ENCODE results near the gene TMEM238L. TPM values are rescaled to one million over a fixed set of nuclear protein-coding genes. Genes with fewer than 3 reads are reported as not detected.

TMEM238L gene
- total and polyA plus RNA-seq, 2 donors (not counting 3 experiments of a cell fraction or from before 2014, with no cell fraction given) = not detected

GRCh38 chr17:10748531-10749181 lies 55.2 kb downstream of the TMEM238L start:
- ChIA-PET CTCF (interaction anchor here (1.2 to 3.1 kb wide), 2 partner anchors 12 to 102 kb away, joined by 4 to 19 read pairs; no protein-coding TSS in a partner anchor), POLR2A (no interaction called here)
- Histone ChIP-seq H3K36me3 (ENCODE audit: control insufficient read depth in 2 of 2, extremely low read depth in 1 of 2, insufficient read depth in 2 of 2, low read length in 2 of 2) (no peaks in the 10 kb centered on the region), H3K4me1 (ENCODE audit: control insufficient read depth, extremely low read depth, insufficient read depth, low read length) (no peaks in the 10 kb centered on the region), H3K27ac (ENCODE audit: insufficient read depth, low read depth, low read length) (no peak overlapping the region), H3K79me2 (ENCODE audit: control insufficient read depth, insufficient read depth, low read length) (no peaks in the 10 kb centered on the region), H3K4me2 (ENCODE audit: insufficient read depth, low read length) (no peak overlapping the region), H3K9me3 (replicated peaks; ENCODE audit: control insufficient read depth, insufficient read depth, low read length) (no peaks in the 10 kb centered on the region), H2AFZ (ENCODE audit: low read depth, low read length) (no peak overlapping the region), H3K9ac (replicated peaks; ENCODE audit: extremely low read depth, insufficient read depth, low read length) (no peak overlapping the region), H3K27me3 (ENCODE audit: control insufficient read depth in 2 of 2, insufficient read depth in 2 of 2, low read length in 2 of 2) (no peaks in the 10 kb centered on the region), H4K20me1 (replicated peaks; ENCODE audit: control insufficient read depth, extremely low read depth, insufficient read depth, low read length) (no peaks in the 10 kb centered on the region), H3K4me3 (replicated peaks in 1 of 3; ENCODE audit: insufficient read depth in 1 of 3, low read depth in 1 of 3, low read length in 3 of 3) (no peak overlapping the region), H3K9me1 (replicated peaks; ENCODE audit: control insufficient read depth, extremely low read depth, insufficient read depth, low read length) (no peaks in the 10 kb centered on the region)
- TF ChIP-seq MAX (IDR thresholded peaks at IDR 0.05; ENCODE audit: insufficient read depth, insufficient read length) (no peak), MYC (IDR thresholded peaks at IDR 0.05; ENCODE audit: low read depth, low read length) (no peak), POLR2AphosphoS5 (IDR thresholded peaks at IDR 0.05; ENCODE audit: insufficient read depth, low read depth, low read length) (no peak), FOS (IDR thresholded peaks at IDR 0.05; ENCODE audit: borderline replicate concordance, insufficient read depth, low read length) (no peak), CTCF (IDR thresholded peaks at IDR 0.05; ENCODE audit: extremely low read depth in 1 of 2, insufficient read depth in 1 of 2, low read depth in 1 of 2, low read length in 2 of 2) (no peak), JUN (IDR thresholded peaks at IDR 0.05; ENCODE audit: borderline replicate concordance, insufficient read depth, insufficient read length, low read depth) (no peak), POLR2A (IDR thresholded peaks at IDR 0.05; ENCODE audit: low read depth, low read length) (no peak), EZH2 (IDR thresholded peaks at IDR 0.05; ENCODE audit: borderline replicate concordance, low read depth, low read length, severe bottlenecking) (no peak), GATA2 (IDR thresholded peaks at IDR 0.05; ENCODE audit: insufficient read depth, insufficient read length, low read depth, low read length) (no peak)
- DNase-seq (ENCODE audit: low read depth, low spot score) = no peak
- no peak for FAIRE-seq
- dilution Hi-C loops (cut with MboI; ENCODE audit: extremely low pct_ligation_motif_present, low sequenced_read_pairs) (no loop called here), intact Hi-C loops (cut with micrococcal nuclease) (no loop called here)
- no TSS peak for BruUV-seq (replicated peaks)

Measured in endothelial cell of umbilical vein (primary cell).